GM19324 (cell line): ENCODE results near the gene PTMS.
A peak's percentile ranks its signal among the peaks of the same experiment; 100 is the strongest.
"Not testable (repeated sequence)": the region's sequence is repeated elsewhere in the genome, so short reads cannot be mapped to it uniquely, and the experiment has no call there.

ENCODE experiments used
- ATAC-seq: cut with Tn5 transposase; IDR thresholded peaks from one replicate; pipeline ENCODE4 v1.9.1; 2021; ENCODE audit warnings: mild to moderate bottlenecking, moderate library complexity; ENCODE audit not compliant: unreplicated experiment, low FRiP score

PTMS gene

GRCh38 chr12:6765634-6766581 lies at the start of gene PTMS:
Gene PTMS, plus strand, starts transcription at chr12:6766363. Its CDS starts 343 bp downstream, at chr12:6766706.
- ATAC-seq, result peak; percentile 21

- no peak for ATAC-seq
These were observed 49.2 kb upstream of the PTMS start for GRCh38 chr12:6716874-6717437.

- no peak for ATAC-seq
These were observed 43.3 kb upstream of the PTMS start for GRCh38 chr12:6722863-6723262.

GRCh38 chr12:6723607-6724408 lies 42.4 kb upstream of the PTMS start, which contains the start of gene COPS7A:
Gene COPS7A, plus strand, starts transcription at chr12:6724046. Its CDS starts 611 bp downstream, at chr12:6724657.
- ATAC-seq, result peak; percentile 97

GRCh38 chr12:6724409-6724797 lies 41.8 kb upstream of the PTMS start:
- ATAC-seq, result peak; percentile 12

- no peak for ATAC-seq
These were observed 40.8 kb upstream of the PTMS start for GRCh38 chr12:6725350-6725749.

- no peak for ATAC-seq
These were observed 37.0 kb upstream of the PTMS start for GRCh38 chr12:6729186-6729585.

- no peak for ATAC-seq
These were observed 36.0 kb upstream of the PTMS start for GRCh38 chr12:6730169-6730568.

- ATAC-seq, result no peak
These were observed 31.4 kb upstream of the PTMS start for GRCh38 chr12:6734506-6735387.

GRCh38 chr12:6735448-6736191 lies 30.5 kb upstream of the PTMS start:
- ATAC-seq, result no peak

GRCh38 chr12:6736754-6737153 lies 29.4 kb upstream of the PTMS start:
- no peak for ATAC-seq

- ATAC-seq, result not testable (repeated sequence)
These were observed 24.1 kb upstream of the PTMS start for GRCh38 chr12:6742080-6742479.

GRCh38 chr12:6742834-6743233 lies 23.3 kb upstream of the PTMS start:
- ATAC-seq, result no peak

- not testable (repeated sequence) for ATAC-seq
These were observed 22.9 kb upstream of the PTMS start for GRCh38 chr12:6743300-6743699.

GRCh38 chr12:6745741-6746525 lies 20.2 kb upstream of the PTMS start:
- no peak for ATAC-seq

- ATAC-seq, result no peak
These were observed 18.9 kb upstream of the PTMS start for GRCh38 chr12:6747216-6747615.

GRCh38 chr12:6748761-6749160 lies 17.4 kb upstream of the PTMS start:
- ATAC-seq, result no peak

GRCh38 chr12:6750506-6750905 lies 15.7 kb upstream of the PTMS start:
- no peak for ATAC-seq

GRCh38 chr12:6751767-6752166 lies 14.4 kb upstream of the PTMS start:
- no peak for ATAC-seq
